Measurements from ENCODE around the gene HSD17B14.

- TF ChIP-seq CTCF (IDR thresholded peaks at IDR 0.05) (peak; percentile 68 to 80 (median 72)), POLR2A (IDR thresholded peaks at IDR 0.05) (no peak)
These were observed 6.5 kb upstream of the HSD17B14 start for GRCh38 chr19:48842789-48843162.
